GM12878 (cell line): ENCODE results near the gene NARF. TPM values are rescaled to one million over a fixed set of nuclear protein-coding genes. Genes with fewer than 3 reads are reported as not detected.

Source experiments
- ATAC-seq: fragments of 200-7000 bp; cut with Tn5 transposase; 3 replicates; pipeline ENCODE4 v1.9.1; 2020; ENCODE audit warnings: mild to moderate bottlenecking, moderate library complexity
- BruUV-seq: library from RNA; stranded (reverse); fragments of 400-500 nt; replicated peaks from 2 replicates; lab custom pipeline; 2021; lab: Mats Ljungman, UMichigan
- CTCF ChIA-PET: fragments of 300-600 bp; sonication (Branson Sonifier 250); formaldehyde crosslinking; extraction: SDS; loops from one replicate; lab custom pipeline; 2021; ENCODE audit warnings: inconsistent platforms; lab: Yijun Ruan, JAX
- POLR2A ChIA-PET: fragments of 350-600 bp; formaldehyde crosslinking; extraction: SDS; loops from one replicate; lab custom pipeline; 2021; ENCODE audit warnings: inconsistent platforms; lab: Charles Lee
- RAD21 ChIA-PET: fragments of 300-600 bp; sonication (Branson Sonifier 250); formaldehyde crosslinking; loops from one replicate; lab custom pipeline; 2023; ENCODE audit warnings: antibody characterized with exemption; ENCODE audit not compliant: unreplicated experiment; lab: Charles Lee
- SMC1A ChIA-PET: fragments of 300-600 bp; sonication (Branson Sonifier 250); formaldehyde crosslinking; loops from one replicate; lab custom pipeline; 2023; ENCODE audit not compliant: unreplicated experiment, uncharacterized antibody; lab: Charles Lee
- DNase-seq: peaks from one replicate; pipeline ENCODE4 v3.0.0-alpha.2; 2011; ENCODE audit warnings: low read depth, low spot score
- FAIRE-seq: peaks from 3 replicates; lab custom pipeline; 2011; peaks lifted over from hg19 to GRCh38; lab: Jason Lieb, UNC
- H2AFZ ChIP-seq: 2 replicates; pipeline ENCODE4 v1.6.0; 2011; ENCODE audit warnings: low read depth, low read length, control low read depth; ENCODE audit not compliant: control insufficient read depth
- H3K27ac ChIP-seq: 2 replicates; pipeline ENCODE4 v1.5.1; 2011; ENCODE audit warnings: control low read depth; ENCODE audit not compliant: control insufficient read depth, insufficient read depth
- H3K27me3 ChIP-seq, 2 experiments: replicated peaks in 1 of 2; 2 replicates each; pipeline versions ENCODE4 v1.6.0 to v1.6.1; 2011; ENCODE audit warnings: low read length in 1 of 2; ENCODE audit not compliant: control insufficient read depth in 2 of 2, insufficient read depth in 2 of 2
- H3K36me3 ChIP-seq, 2 experiments: 2 replicates each; pipeline ENCODE4 v1.5.1; 2011; ENCODE audit warnings: low read length in 1 of 2; ENCODE audit not compliant: control insufficient read depth in 2 of 2, insufficient read depth in 2 of 2
- H3K4me1 ChIP-seq: 2 replicates; pipeline ENCODE4 v1.6.1; 2011; ENCODE audit warnings: mild to moderate bottlenecking, low read length, moderate library complexity, mixed read lengths; ENCODE audit not compliant: control insufficient read depth, insufficient read depth
- H3K4me2 ChIP-seq: 2 replicates; pipeline ENCODE4 v1.6.0; 2011; ENCODE audit warnings: control low read depth; ENCODE audit not compliant: control insufficient read depth, insufficient read depth
- H3K4me3 ChIP-seq: fragments of 200-600 bp; sonication (generic); 2 replicates; pipeline ENCODE4 v1.5.1; 2016
- H3K79me2 ChIP-seq: 2 replicates; pipeline ENCODE4 v1.6.0; 2011; ENCODE audit warnings: low read length; ENCODE audit not compliant: control insufficient read depth, insufficient read depth
- H3K9ac ChIP-seq: 2 replicates; pipeline ENCODE4 v1.8.0; 2011; ENCODE audit warnings: low read length, control low read depth, mixed read lengths; ENCODE audit not compliant: control insufficient read depth, insufficient read depth
- H3K9me3 ChIP-seq: replicated peaks from 3 replicates; pipeline ENCODE4 v1.5.1; 2011; ENCODE audit warnings: mild to moderate bottlenecking, low read length; ENCODE audit not compliant: control insufficient read depth, insufficient read depth
- H4K20me1 ChIP-seq: 2 replicates; pipeline ENCODE4 v1.6.0; 2011; ENCODE audit not compliant: control insufficient read depth, insufficient read depth
- PBX3 ChIP-seq: IDR thresholded peaks from 2 replicates; pipeline ENCODE4 v1.6.1; 2011; ENCODE audit warnings: mild to moderate bottlenecking, low read depth, low read length, moderate library complexity; ENCODE audit not compliant: insufficient replicate concordance
- POLR2AphosphoS2 ChIP-seq: IDR thresholded peaks from 2 replicates; pipeline ENCODE4 v1.6.1; 2011; ENCODE audit warnings: low read depth, mild to moderate bottlenecking, low read length, improper control_type of control experiment, moderate library complexity
- POU2F2 ChIP-seq: IDR thresholded peaks from 3 replicates; pipeline ENCODE4 v1.6.1; 2011; ENCODE audit warnings: low read depth, mild to moderate bottlenecking, low read length, borderline replicate concordance
- WGBS: methylation state at CpG from one replicate; pipeline ENCODE4 v1.1.6; 2016; ENCODE audit warnings: low lambda C conversion rate; ENCODE audit not compliant: insufficient replicate concordance, insufficient coverage; ENCODE audit errors: missing lambda C conversion rate; 5-methylcytosine and 5-hydroxymethylcytosine counted together
- in situ Hi-C: fragments of 300-500 bp; cut with MboI; formaldehyde crosslinking; loops from 9 replicates; pipeline ENCODE4 v1.14.3; 2018; ENCODE audit warnings: mixed read lengths
- intact Hi-C: fragments of 100-400 bp; cut with micrococcal nuclease; formaldehyde crosslinking; loops from one replicate; pipeline ENCODE4 v1.14.2; 2022; ENCODE audit not compliant: unreplicated experiment
- polyA plus RNA-seq, 11 experiments: library from polyadenylated mRNA; depleted of rRNA in 4 of 11; unstranded in 6 of 11; stranded (reverse) in 5 of 11; fragments of >200 nt; fragmentation: Nextera tagmentation in 4 of 11; fragmentation: Illumina TruSeq in 1 of 11; extraction: Ambion mirVana in 4 of 11; extraction: Trizol in 1 of 11; gene quantifications; 1 replicate in 1 of 11; 2 replicates in 10 of 11; pipeline versions ENCODE4 v1.2.1 to v1.2.3, GENCODE V29; 2011 to 2016; ENCODE audit warnings: inconsistent platforms in 2 of 11, missing spikeins in 2 of 11, low read depth in 1 of 11
- total RNA-seq, 4 experiments: library from RNA; depleted of rRNA in 3 of 4; stranded (reverse); fragments of >200 nt in 3 of 4; fragmentation: Illumina TruSeq in 1 of 4; extraction: Trizol in 1 of 4; gene quantifications; 2 replicates each; pipeline versions ENCODE4 v1.2.1 to v1.2.3, GENCODE V29; 2013 to 2021
- TF ChIP-seq, protein P1 (sequence below): fragments of 450-650 bp; conservative IDR thresholded peaks from 2 replicates; pipeline ENCODE4 v1.6.1; 2017; ENCODE audit warnings: mild to moderate bottlenecking, moderate library complexity

Gene NARF
- total and polyA plus RNA-seq, 10 of the 15 experiments (the other 5 are each of a cell fraction or from before 2014, with no cell fraction given): 16.7 to 126 (median 47.5) TPM

DNA sequence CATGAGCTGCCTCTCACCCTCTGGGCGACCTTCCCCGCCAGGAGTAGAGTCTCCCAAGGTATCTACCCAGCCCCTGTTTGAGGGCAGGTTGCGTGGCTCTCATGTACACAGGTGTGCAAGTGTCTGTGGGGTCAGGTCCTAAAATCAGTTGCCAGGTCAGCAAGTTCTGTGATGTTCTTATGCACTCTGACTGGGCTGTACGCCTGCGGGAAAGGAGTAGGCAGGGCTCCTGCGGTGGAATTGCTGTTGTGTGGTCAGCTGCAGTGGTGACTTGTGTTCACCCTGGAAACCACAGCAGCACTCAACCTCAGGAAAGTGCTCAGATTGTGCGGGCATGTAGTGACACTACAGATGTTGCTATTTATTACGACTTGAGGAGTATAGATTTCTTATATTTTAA, 19.4 kb downstream of the NARF start:
- POLR2A ChIA-PET: no interaction called here
- H3K9ac ChIP-seq: no peak overlapping the region
- CTCF ChIA-PET: interaction anchor here (0.7 kb wide), 1 partner anchor 304 kb away, joined by 3 read pairs; no protein-coding TSS in a partner anchor
- ATAC-seq (no peak), DNase-seq (no peak), FAIRE-seq (no peak)
- H3K9me3 ChIP-seq: no peaks in the 10 kb centered on the region
- SMC1A ChIA-PET: no interaction called here
- in situ Hi-C loops: no loop called here
- peaks cover 24 to 29% of the 10 kb centered on the region in 2 experiments for H3K36me3 ChIP-seq
- TF ChIP-seq POU2F2: no peak
- TF ChIP-seq PBX3: no peak
- TF ChIP-seq, protein P1, sequence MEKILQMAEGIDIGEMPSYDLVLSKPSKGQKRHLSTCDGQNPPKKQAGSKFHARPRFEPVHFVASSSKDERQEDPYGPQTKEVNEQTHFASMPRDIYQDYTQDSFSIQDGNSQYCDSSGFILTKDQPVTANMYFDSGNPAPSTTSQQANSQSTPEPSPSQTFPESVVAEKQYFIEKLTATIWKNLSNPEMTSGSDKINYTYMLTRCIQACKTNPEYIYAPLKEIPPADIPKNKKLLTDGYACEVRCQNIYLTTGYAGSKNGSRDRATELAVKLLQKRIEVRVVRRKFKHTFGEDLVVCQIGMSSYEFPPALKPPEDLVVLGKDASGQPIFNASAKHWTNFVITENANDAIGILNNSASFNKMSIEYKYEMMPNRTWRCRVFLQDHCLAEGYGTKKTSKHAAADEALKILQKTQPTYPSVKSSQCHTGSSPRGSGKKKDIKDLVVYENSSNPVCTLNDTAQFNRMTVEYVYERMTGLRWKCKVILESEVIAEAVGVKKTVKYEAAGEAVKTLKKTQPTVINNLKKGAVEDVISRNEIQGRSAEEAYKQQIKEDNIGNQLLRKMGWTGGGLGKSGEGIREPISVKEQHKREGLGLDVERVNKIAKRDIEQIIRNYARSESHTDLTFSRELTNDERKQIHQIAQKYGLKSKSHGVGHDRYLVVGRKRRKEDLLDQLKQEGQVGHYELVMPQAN: no peak
- no peak for TF ChIP-seq POLR2AphosphoS2
- H4K20me1 ChIP-seq: 0 out of 2 replicates have a peak, but pooled peaks cover 2% of the 10 kb centered on the region
- no peak overlapping the region for H3K4me3 ChIP-seq
- no peak overlapping the region for H2AFZ ChIP-seq
- intact Hi-C loops: no loop called here
- H3K27ac ChIP-seq: no peak overlapping the region
- WGBS: 70% methylated on average over 8 of the region's 8 CpGs
- no peak overlapping the region for H3K4me2 ChIP-seq
- no peaks in the 10 kb centered on the region; the same call in 1 of the 2 replicates for H3K79me2 ChIP-seq
- BruUV-seq: no TSS peak
- no peaks in the 10 kb centered on the region for H3K27me3 ChIP-seq
- no peaks in the 10 kb centered on the region for H3K4me1 ChIP-seq
- RAD21 ChIA-PET: no interaction called here
